Thoracic aorta (tissue), 2 donors: ENCODE data around the gene GBP4. TPM values are rescaled to one million over a fixed set of nuclear protein-coding genes. Genes with fewer than 3 reads are reported as not detected.
"Not testable (repeated sequence)": the region's sequence is repeated elsewhere in the genome, so short reads cannot be mapped to it uniquely, and the experiment has no call there.

ENCODE experiments used
- ATAC-seq: fragments of 150-250 bp; one replicate; pipeline ENCODE4 v1.8.0; 2017; ENCODE audit warnings: low read depth; ENCODE audit not compliant: insufficient number of reproducible peaks, low FRiP score
- DNase-seq: peaks from one replicate; pipeline ENCODE4 v3.0.0-alpha.2; 2020; ENCODE audit warnings: low spot score
- H3K27ac ChIP-seq, 2 donors: fragments of 200-600 bp; sonication (generic); 1 replicate in 1 of 2; 2 replicates in 1 of 2; pipeline ENCODE4 v1.5.1; 2016; ENCODE audit warnings: mild to moderate bottlenecking in 2 of 2, moderate library complexity in 2 of 2
- H3K27me3 ChIP-seq: fragments of 200-600 bp; sonication (generic); replicated peaks from 2 replicates; pipeline ENCODE4 v1.6.0; 2016; ENCODE audit warnings: mild to moderate bottlenecking; ENCODE audit not compliant: insufficient read depth
- H3K36me3 ChIP-seq: fragments of 200-600 bp; sonication (generic); one replicate; pipeline ENCODE4 v1.5.1; 2016
- H3K4me1 ChIP-seq, 2 donors: fragments of 200-600 bp; sonication (generic); 1 replicate in 1 of 2; 2 replicates in 1 of 2; pipeline versions ENCODE4 v1.5.1 to v1.6.0; 2016; ENCODE audit warnings: low read depth in 2 of 2, mild to moderate bottlenecking in 1 of 2; ENCODE audit not compliant: control insufficient read depth in 1 of 2
- H3K4me3 ChIP-seq: fragments of 200-600 bp; sonication (generic); 2 replicates; pipeline ENCODE4 v1.5.1; 2016; ENCODE audit warnings: mild to moderate bottlenecking
- H3K9me3 ChIP-seq: fragments of 200-600 bp; sonication (generic); 2 replicates; pipeline ENCODE4 v1.5.1; 2016
- CTCF ChIP-seq: fragments of 200-600 bp; sonication (generic); IDR thresholded peaks from one replicate; pipeline ENCODE4 v1.5.1; 2019; ENCODE audit warnings: antibody characterized with exemption
- total RNA-seq, 2 donors: library from RNA; depleted of rRNA; stranded (reverse); fragments of >200 nt; gene quantifications; one replicate each; pipeline versions ENCODE4 v1.1.0 to v1.2.3, GENCODE V29; 2016

Gene GBP4
- 10 to 100 TPM in 1 of 2 donors, 1 to 10 TPM in 1; 5.8 to 20.2 TPM for total RNA-seq

GRCh38 chr1:89198491-89199072 is at the start of gene GBP4:
TSS of gene GBP4 (minus strand) at chr1:89198942. CDS start at chr1:89198834, 108 bp downstream.
- Histone ChIP-seq H3K4me3 (peak within 1 kb of the TSS; percentile 63), H3K27me3 (no peaks in the 10 kb centered on the region), H3K36me3 (no peaks in the 10 kb centered on the region), H3K4me1 (peaks cover 0 to 16% of the 10 kb centered on the region in 2 donors), H3K9me3 (no peaks in the 10 kb centered on the region), H3K27ac (peak within 1 kb of the TSS; percentile 0 to 60)
- TF ChIP-seq CTCF: no peak
- no peak for DNase-seq
- no peak for ATAC-seq

GRCh38 chr1:89243046-89243445 is 44.3 kb upstream of the GBP4 start:
- DNase-seq (no peak), ATAC-seq (no peak)
- no peak for TF ChIP-seq CTCF
- no peak overlapping the region for H3K4me3 ChIP-seq
- H3K27ac ChIP-seq: no peak overlapping the region
- H3K9me3 ChIP-seq: no peaks in the 10 kb centered on the region
- no peaks in the 10 kb centered on the region for H3K4me1 ChIP-seq
- no peaks in the 10 kb centered on the region for H3K36me3 ChIP-seq
- no peaks in the 10 kb centered on the region for H3K27me3 ChIP-seq

- Histone ChIP-seq H3K4me1 (no peaks in the 10 kb centered on the region), H3K4me3 (no peak overlapping the region), H3K36me3 (no peaks in the 10 kb centered on the region), H3K27me3 (no peaks in the 10 kb centered on the region), H3K27ac (no peak overlapping the region), H3K9me3 (no peaks in the 10 kb centered on the region)
- ATAC-seq (no peak), DNase-seq (no peak)
- no peak for TF ChIP-seq CTCF
Observed at GRCh38 chr1:89221341-89221740, 22.6 kb upstream of the GBP4 start.

- H3K4me1 ChIP-seq, H3K36me3 ChIP-seq, H3K27me3 ChIP-seq, DNase-seq, H3K27ac ChIP-seq, H3K4me3 ChIP-seq, ATAC-seq, H3K9me3 ChIP-seq: not testable (repeated sequence)
Observed at GRCh38 chr1:89219851-89220250, 21.1 kb upstream of the GBP4 start.

GRCh38 chr1:89218941-89219340 is 20.2 kb upstream of the GBP4 start:
- not testable (repeated sequence) for H3K4me1 ChIP-seq, H3K36me3 ChIP-seq, H3K27me3 ChIP-seq, H3K9me3 ChIP-seq, DNase-seq, ATAC-seq, H3K27ac ChIP-seq, H3K4me3 ChIP-seq

- Histone ChIP-seq H3K9me3 (no peaks in the 10 kb centered on the region), H3K4me3 (no peak overlapping the region), H3K27me3 (no peaks in the 10 kb centered on the region), H3K27ac (no peak overlapping the region), H3K36me3 (no peaks in the 10 kb centered on the region), H3K4me1 (no peaks in the 10 kb centered on the region)
- DNase-seq: no peak
- no peak for ATAC-seq
- TF ChIP-seq CTCF: no peak
Observed at GRCh38 chr1:89213347-89213746, 14.6 kb upstream of the GBP4 start.
